ENCODE data around the gene IHH. TPM values are rescaled to one million over a fixed set of nuclear protein-coding genes. Genes with fewer than 3 reads are reported as not detected.

Gene IHH
- total RNA-seq, 1 experiment from 2014 or later: not detected

DNA sequence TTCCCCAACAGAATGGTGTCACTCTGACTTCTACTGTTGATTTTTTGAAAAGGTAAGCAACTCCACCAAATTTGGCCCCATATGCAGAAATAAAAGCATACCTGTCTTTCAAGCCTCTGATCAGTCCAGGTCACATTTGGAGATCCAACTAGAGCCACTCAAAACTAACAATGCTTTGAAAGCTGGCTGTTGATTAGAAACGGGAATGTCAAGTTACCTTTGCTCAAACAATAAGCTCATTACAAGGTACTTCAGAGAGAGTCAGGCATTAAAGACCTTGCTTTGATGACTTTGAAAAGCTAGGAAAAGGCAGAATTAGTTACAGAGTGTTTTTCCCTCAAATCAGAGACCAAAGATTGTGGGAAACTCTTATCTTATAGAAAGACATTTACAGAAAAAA, 4.8 kb upstream of the IHH start:
- TF ChIP-seq, protein P1, sequence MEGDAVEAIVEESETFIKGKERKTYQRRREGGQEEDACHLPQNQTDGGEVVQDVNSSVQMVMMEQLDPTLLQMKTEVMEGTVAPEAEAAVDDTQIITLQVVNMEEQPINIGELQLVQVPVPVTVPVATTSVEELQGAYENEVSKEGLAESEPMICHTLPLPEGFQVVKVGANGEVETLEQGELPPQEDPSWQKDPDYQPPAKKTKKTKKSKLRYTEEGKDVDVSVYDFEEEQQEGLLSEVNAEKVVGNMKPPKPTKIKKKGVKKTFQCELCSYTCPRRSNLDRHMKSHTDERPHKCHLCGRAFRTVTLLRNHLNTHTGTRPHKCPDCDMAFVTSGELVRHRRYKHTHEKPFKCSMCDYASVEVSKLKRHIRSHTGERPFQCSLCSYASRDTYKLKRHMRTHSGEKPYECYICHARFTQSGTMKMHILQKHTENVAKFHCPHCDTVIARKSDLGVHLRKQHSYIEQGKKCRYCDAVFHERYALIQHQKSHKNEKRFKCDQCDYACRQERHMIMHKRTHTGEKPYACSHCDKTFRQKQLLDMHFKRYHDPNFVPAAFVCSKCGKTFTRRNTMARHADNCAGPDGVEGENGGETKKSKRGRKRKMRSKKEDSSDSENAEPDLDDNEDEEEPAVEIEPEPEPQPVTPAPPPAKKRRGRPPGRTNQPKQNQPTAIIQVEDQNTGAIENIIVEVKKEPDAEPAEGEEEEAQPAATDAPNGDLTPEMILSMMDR (conservative IDR thresholded peaks at IDR 0.05): no peak
- Histone ChIP-seq H3K9me3 (ENCODE audit: control insufficient read depth, low read depth, low read length) (no peaks in the 10 kb centered on the region), H3K27ac (ENCODE audit: insufficient read length, low read depth, low read length) (no peak overlapping the region), H2BK12ac (ENCODE audit: insufficient read length, low read depth, low read length) (no peak overlapping the region), H3K14ac (ENCODE audit: insufficient read depth, low read length) (no peak overlapping the region), H3T11ph (ENCODE audit: low read length) (no peak overlapping the region), H3K23ac (ENCODE audit: insufficient read length, low read depth, low read length) (no peak overlapping the region), H4K5ac (ENCODE audit: insufficient read length, low read depth, low read length) (no peak overlapping the region), H3K79me1 (ENCODE audit: insufficient read depth, low read depth, low read length, poor library complexity, severe bottlenecking) (no peaks in the 10 kb centered on the region), H3K23me2 (ENCODE audit: insufficient read length, low read depth, low read length, poor library complexity, severe bottlenecking) (peaks cover 3% of the 10 kb centered on the region), H4K91ac (ENCODE audit: insufficient read length, low read depth, low read length) (no peak overlapping the region), H3K4ac (ENCODE audit: low read depth, low read length) (no peak overlapping the region), H3K9ac (ENCODE audit: extremely low read depth, insufficient read length, low read length) (no peak overlapping the region), H2BK15ac (ENCODE audit: low read depth, low read length) (no peak overlapping the region), H3K4me2 (ENCODE audit: insufficient read depth, insufficient read length, low read length) (no peak overlapping the region), H3K4me1 (ENCODE audit: insufficient read depth, low read length) (no peaks in the 10 kb centered on the region), H4K20me1 (ENCODE audit: control insufficient read depth, insufficient read depth, insufficient read length) (no peaks in the 10 kb centered on the region), H2BK5ac (ENCODE audit: insufficient read length, low read length) (no peak overlapping the region), H2BK120ac (ENCODE audit: low read depth, low read length, poor library complexity, severe bottlenecking) (no peak overlapping the region), H2AK5ac (ENCODE audit: insufficient read length, low read length) (no peak overlapping the region), H2AFZ (ENCODE audit: low read length) (no peak overlapping the region), H4K8ac (replicated peaks; ENCODE audit: insufficient read length, low read depth, low read length) (no peak overlapping the region), H2BK20ac (ENCODE audit: low read depth, low read length, poor library complexity, severe bottlenecking) (no peak overlapping the region), H3K79me2 (ENCODE audit: insufficient read depth, low read length) (no peaks in the 10 kb centered on the region), H3K18ac (ENCODE audit: insufficient read length, low read depth, low read length) (no peak overlapping the region), H3K27me3 (ENCODE audit: insufficient read depth, low read length) (peaks cover 26% of the 10 kb centered on the region), H3K56ac (ENCODE audit: insufficient read length, low read depth, low read length) (no peak overlapping the region)
- Mint-ChIP-seq H3K36me3 (ENCODE audit: insufficient read depth in 1 of 3, low read depth in 3 of 3) (no peaks in the 10 kb centered on the region), H3K9me3 (peaks cover 0 to 3% of the 10 kb centered on the region in 2 experiments; a peak in 1 of 5 replicates), H3K4me3 (no peak overlapping the region), H3K27ac (no peak overlapping the region), H3K27me3 (ENCODE audit: low read depth) (peaks cover 56% of the 10 kb centered on the region), H3K4me1 (peaks cover 19 to 25% of the 10 kb centered on the region in 2 experiments)
- no CpG with 5 or more reads among the region's 1 CpG for WGBS (ENCODE audit: extremely low coverage, insufficient read length, low lambda C conversion rate)
- no peak for DNase-seq
